ENCODE results near the gene ADAMTS14.

ADAMTS14 gene

GRCh38 chr10:70738761-70739121 lies 66.4 kb downstream of the ADAMTS14 start:
- no peak overlapping the region for H3K4me3 ChIP-seq (ENCODE audit: low read depth, low read length)
- TF ChIP-seq CTCF (IDR thresholded peaks at IDR 0.05; ENCODE audit: borderline replicate concordance, insufficient read depth, low read depth, low read length), result no peak

GRCh38 chr10:70740406-70741288 lies 68.3 kb downstream of the ADAMTS14 start:
- no peak overlapping the region for H3K4me3 ChIP-seq (ENCODE audit: low read depth, low read length)
- TF ChIP-seq CTCF (IDR thresholded peaks at IDR 0.05; ENCODE audit: borderline replicate concordance, insufficient read depth, low read depth, low read length), result no peak

GRCh38 chr10:70742537-70743429 lies 70.5 kb downstream of the ADAMTS14 start:
- TF ChIP-seq CTCF (IDR thresholded peaks at IDR 0.05; ENCODE audit: borderline replicate concordance, insufficient read depth, low read depth, low read length), result no peak

GRCh38 chr10:70743430-70743788 lies 71.1 kb downstream of the ADAMTS14 start:
- TF ChIP-seq CTCF (IDR thresholded peaks at IDR 0.05; ENCODE audit: borderline replicate concordance, insufficient read depth, low read depth, low read length), result no peak
- H3K4me3 ChIP-seq (ENCODE audit: low read depth, low read length), result no peak overlapping the region

More at GRCh38 chr10:70742537-70743429, 70.5 kb downstream of the ADAMTS14 start:
- no peak overlapping the region for H3K4me3 ChIP-seq (ENCODE audit: low read depth, low read length)

- TF ChIP-seq CTCF (IDR thresholded peaks at IDR 0.05; ENCODE audit: borderline replicate concordance, insufficient read depth, low read depth, low read length), result no peak
- no peak overlapping the region for H3K4me3 ChIP-seq (ENCODE audit: low read depth, low read length)
Measured at GRCh38 chr10:70743879-70744278, 71.6 kb downstream of the ADAMTS14 start.

GRCh38 chr10:70744617-70745143 lies 72.4 kb downstream of the ADAMTS14 start:
- no peak for TF ChIP-seq CTCF (IDR thresholded peaks at IDR 0.05; ENCODE audit: borderline replicate concordance, insufficient read depth, low read depth, low read length)
- H3K4me3 ChIP-seq (ENCODE audit: low read depth, low read length), result no peak overlapping the region

Measured in GM12875 (cell line).